Fibroblast of lung (primary cell): ENCODE results near the gene TRIM5. TPM values are rescaled to one million over a fixed set of nuclear protein-coding genes. Genes with fewer than 3 reads are reported as not detected.

ENCODE experiments used
- DNase-seq, 2 donors: peaks; one replicate each; pipeline versions ENCODE4 v3.0.0 to v3.0.0-alpha.2; 2010; ENCODE audit warnings: low read depth in 2 of 2
- H2AFZ ChIP-seq: 2 replicates; pipeline ENCODE4 v1.5.1; 2012; ENCODE audit warnings: low read length, control low read depth, inconsistent platforms
- H3K27ac ChIP-seq: 2 replicates; pipeline ENCODE4 v1.5.1; 2011; ENCODE audit warnings: low read length, control low read depth; ENCODE audit not compliant: insufficient read depth
- H3K27me3 ChIP-seq: 2 replicates; pipeline ENCODE4 v1.5.1; 2011; ENCODE audit warnings: mild to moderate bottlenecking, low read length; ENCODE audit not compliant: control insufficient read depth, insufficient read depth
- H3K36me3 ChIP-seq: 2 replicates; pipeline ENCODE4 v1.5.1; 2011; ENCODE audit warnings: low read length; ENCODE audit not compliant: control insufficient read depth, insufficient read depth
- H3K4me1 ChIP-seq: 2 replicates; pipeline ENCODE4 v1.5.1; 2011; ENCODE audit warnings: low read length; ENCODE audit not compliant: control insufficient read depth, insufficient read depth; ENCODE audit errors: extremely low read depth
- H3K4me2 ChIP-seq: 2 replicates; pipeline ENCODE4 v1.5.1; 2011; ENCODE audit warnings: low read length, control low read depth; ENCODE audit not compliant: insufficient read depth; ENCODE audit errors: extremely low read depth
- H3K4me3 ChIP-seq, 4 experiments: fragments of 200-600 bp in 1 of 4; sonication (generic) in 1 of 4; replicated peaks in 1 of 4; 2 replicates each; pipeline ENCODE4 v1.5.1; 2011 to 2016; ENCODE audit warnings: low read length in 4 of 4, low read depth in 3 of 4, mild to moderate bottlenecking in 3 of 4, control low read depth in 2 of 4, inconsistent platforms in 1 of 4, mixed read lengths in 1 of 4; ENCODE audit not compliant: insufficient read depth in 1 of 4; ENCODE audit errors: control extremely low read depth in 1 of 4
- H3K79me2 ChIP-seq: 2 replicates; pipeline ENCODE4 v1.5.1; 2012; ENCODE audit warnings: mild to moderate bottlenecking, low read length, inconsistent platforms; ENCODE audit not compliant: control insufficient read depth, insufficient read depth
- H3K9ac ChIP-seq: 2 replicates; pipeline ENCODE4 v1.5.1; 2011; ENCODE audit warnings: mild to moderate bottlenecking, low read length, control low read depth; ENCODE audit not compliant: insufficient read depth
- H3K9me3 ChIP-seq: 2 replicates; pipeline ENCODE4 v1.5.1; 2012; ENCODE audit warnings: low read depth, low read length; ENCODE audit not compliant: control insufficient read depth, insufficient read depth
- H4K20me1 ChIP-seq: 2 replicates; pipeline ENCODE4 v1.5.1; 2011; ENCODE audit warnings: low read length; ENCODE audit not compliant: control insufficient read depth, insufficient read depth; ENCODE audit errors: extremely low read depth
- CTCF ChIP-seq, 2 donors: IDR thresholded peaks in 1 of 2; conservative IDR thresholded peaks in 1 of 2; 1 replicate in 1 of 2; 2 replicates in 1 of 2; pipeline ENCODE4 v1.5.1; 2011 to 2012; ENCODE audit warnings: low read length in 2 of 2, control low read depth in 1 of 2, inconsistent platforms in 1 of 2, low read depth in 1 of 2, mild to moderate bottlenecking in 1 of 2
- EZH2 ChIP-seq: IDR thresholded peaks from 2 replicates; pipeline ENCODE4 v1.5.1; 2012; ENCODE audit warnings: low read length, control low read depth, mild to moderate bottlenecking; ENCODE audit errors: missing control alignments
- polyA plus RNA-seq, 2 donors: library from polyadenylated mRNA; depleted of rRNA in 1 of 2; stranded (reverse) in 1 of 2; unstranded in 1 of 2; fragments of >200 nt; gene quantifications; 2 replicates each; pipeline ENCODE4 v1.2.1, GENCODE V29; 2011 to 2012; ENCODE audit warnings: missing spikeins in 1 of 2
- total RNA-seq: library from RNA; depleted of rRNA; stranded (reverse); fragments of >200 nt; gene quantifications from 2 replicates; pipeline ENCODE4 v1.2.1, GENCODE V29; 2014

Gene TRIM5
- total and polyA plus RNA-seq, 2 donors (not counting 1 experiment from before 2014, with no cell fraction given): 26.8 to 47.9 TPM

GRCh38 chr11:5655474-5655873, 29.4 kb downstream of the TRIM5 start:
- no peaks in the 10 kb centered on the region for H3K4me1 ChIP-seq
- no peak overlapping the region for H3K4me2 ChIP-seq
- no peaks in the 10 kb centered on the region for H3K9me3 ChIP-seq
- no peaks in the 10 kb centered on the region for H3K27me3 ChIP-seq
- no peak overlapping the region for H3K27ac ChIP-seq
- TF ChIP-seq CTCF (conservative IDR thresholded peaks at IDR 0.05 in 1 of 2, IDR thresholded peaks at IDR 0.05 in 1 of 2; ENCODE audit: low read depth in 1 of 2, low read length in 2 of 2) (no peak), EZH2 (no peak)
- H2AFZ ChIP-seq: no peak overlapping the region
- no peak overlapping the region for H3K4me3 ChIP-seq
- no peak for DNase-seq
- H4K20me1 ChIP-seq: no peaks in the 10 kb centered on the region
- no peaks in the 10 kb centered on the region for H3K79me2 ChIP-seq
- no peak overlapping the region for H3K9ac ChIP-seq
- H3K36me3 ChIP-seq: no peaks in the 10 kb centered on the region

GRCh38 chr11:5646139-5646538, 38.7 kb downstream of the TRIM5 start:
- TF ChIP-seq EZH2 (no peak), CTCF (conservative IDR thresholded peaks at IDR 0.05 in 1 of 2, IDR thresholded peaks at IDR 0.05 in 1 of 2; ENCODE audit: low read depth in 1 of 2, low read length in 2 of 2) (no peak)
- no peak overlapping the region for H3K27ac ChIP-seq
- H3K4me1 ChIP-seq: no peaks in the 10 kb centered on the region
- no peak overlapping the region for H3K4me3 ChIP-seq
- H3K9ac ChIP-seq: no peak overlapping the region
- no peak overlapping the region for H3K4me2 ChIP-seq
- peaks cover 2% of the 10 kb centered on the region for H3K36me3 ChIP-seq
- no peaks in the 10 kb centered on the region for H3K9me3 ChIP-seq
- H3K79me2 ChIP-seq: no peaks in the 10 kb centered on the region
- no peaks in the 10 kb centered on the region for H4K20me1 ChIP-seq
- no peak for DNase-seq
- H2AFZ ChIP-seq: no peak overlapping the region
- no peaks in the 10 kb centered on the region for H3K27me3 ChIP-seq

GRCh38 chr11:5643585-5643984, 41.3 kb downstream of the TRIM5 start:
- no peak for DNase-seq
- Histone ChIP-seq H3K27me3 (no peaks in the 10 kb centered on the region), H3K36me3 (peaks cover 2% of the 10 kb centered on the region), H3K9ac (no peak overlapping the region), H3K27ac (no peak overlapping the region), H2AFZ (no peak overlapping the region), H3K4me2 (no peak overlapping the region), H3K79me2 (no peaks in the 10 kb centered on the region), H3K9me3 (no peaks in the 10 kb centered on the region), H4K20me1 (no peaks in the 10 kb centered on the region), H3K4me3 (no peak overlapping the region), H3K4me1 (no peaks in the 10 kb centered on the region)
- TF ChIP-seq EZH2 (no peak), CTCF (conservative IDR thresholded peaks at IDR 0.05 in 1 of 2, IDR thresholded peaks at IDR 0.05 in 1 of 2; ENCODE audit: low read depth in 1 of 2, low read length in 2 of 2) (no peak)
